ENCODE results near the gene KRT82. TPM values are rescaled to one million over a fixed set of nuclear protein-coding genes. Genes with fewer than 3 reads are reported as not detected.
A peak's percentile ranks its signal among the peaks of the same experiment; 100 is the strongest.

KRT82 gene
- total RNA-seq, 4 donors from 2014 or later = not detected

- DNase-seq = no peak
- TF ChIP-seq, protein P1, sequence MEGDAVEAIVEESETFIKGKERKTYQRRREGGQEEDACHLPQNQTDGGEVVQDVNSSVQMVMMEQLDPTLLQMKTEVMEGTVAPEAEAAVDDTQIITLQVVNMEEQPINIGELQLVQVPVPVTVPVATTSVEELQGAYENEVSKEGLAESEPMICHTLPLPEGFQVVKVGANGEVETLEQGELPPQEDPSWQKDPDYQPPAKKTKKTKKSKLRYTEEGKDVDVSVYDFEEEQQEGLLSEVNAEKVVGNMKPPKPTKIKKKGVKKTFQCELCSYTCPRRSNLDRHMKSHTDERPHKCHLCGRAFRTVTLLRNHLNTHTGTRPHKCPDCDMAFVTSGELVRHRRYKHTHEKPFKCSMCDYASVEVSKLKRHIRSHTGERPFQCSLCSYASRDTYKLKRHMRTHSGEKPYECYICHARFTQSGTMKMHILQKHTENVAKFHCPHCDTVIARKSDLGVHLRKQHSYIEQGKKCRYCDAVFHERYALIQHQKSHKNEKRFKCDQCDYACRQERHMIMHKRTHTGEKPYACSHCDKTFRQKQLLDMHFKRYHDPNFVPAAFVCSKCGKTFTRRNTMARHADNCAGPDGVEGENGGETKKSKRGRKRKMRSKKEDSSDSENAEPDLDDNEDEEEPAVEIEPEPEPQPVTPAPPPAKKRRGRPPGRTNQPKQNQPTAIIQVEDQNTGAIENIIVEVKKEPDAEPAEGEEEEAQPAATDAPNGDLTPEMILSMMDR (IDR thresholded peaks at IDR 0.05) = no peak
- TF ChIP-seq POLR2A (IDR thresholded peaks at IDR 0.05) = no peak
- peaks cover 0 to 7% (median 0%) of the 10 kb centered on the region in 4 donors for H3K27me3 ChIP-seq
- no peak overlapping the region for H3K4me3 ChIP-seq
- WGBS, 2 donors = 77 to 81% methylated on average over 6 of the region's 6 CpGs
- H3K4me1 ChIP-seq = peaks cover 3 to 24% (median 4%) of the 10 kb centered on the region in 3 donors
- no peak overlapping the region for H3K27ac ChIP-seq
- peaks cover 0 to 13% (median 0%) of the 10 kb centered on the region in 3 donors for H3K36me3 ChIP-seq
- intact Hi-C loops (cut with DNase I) = no loop called here
- no peaks in the 10 kb centered on the region for H3K9me3 ChIP-seq
Measured at GRCh38 chr12:52446367-52447045, 40.4 kb upstream of the KRT82 start.

DNA sequence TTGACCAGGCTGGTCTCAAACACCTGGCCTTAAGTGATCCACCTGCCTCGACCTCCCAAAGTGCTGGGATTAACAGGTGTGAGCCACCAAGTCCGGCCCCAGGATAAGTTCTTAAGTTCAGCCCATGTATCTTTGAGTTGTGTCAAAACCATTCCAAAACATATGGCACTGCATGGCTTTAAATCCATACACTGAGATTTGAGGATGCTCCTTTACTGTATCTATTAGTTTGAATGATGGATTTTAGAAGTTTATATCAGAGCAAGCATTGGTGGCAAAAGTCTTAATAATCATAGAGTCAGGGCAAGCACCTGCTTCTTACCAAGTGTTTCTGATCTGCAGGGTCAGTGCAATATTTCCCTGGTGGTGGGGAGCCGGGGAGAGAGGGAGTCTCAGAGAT lies 39.7 kb upstream of the KRT82 start:
- H3K4me1 ChIP-seq = peaks cover 4 to 29% (median 4%) of the 10 kb centered on the region in 3 donors
- no peak overlapping the region for H3K27ac ChIP-seq
- no peak for TF ChIP-seq POLR2A (IDR thresholded peaks at IDR 0.05)
- TF ChIP-seq, protein P1 (IDR thresholded peaks at IDR 0.05) = no peak
- H3K9me3 ChIP-seq = no peaks in the 10 kb centered on the region
- peaks cover 0 to 13% (median 0%) of the 10 kb centered on the region in 3 donors for H3K36me3 ChIP-seq
- WGBS, 2 donors = 60 to 67% methylated on average over 3 of the region's 3 CpGs
- no peak for DNase-seq
- H3K27me3 ChIP-seq = peaks cover 0 to 7% (median 0%) of the 10 kb centered on the region in 4 donors
- no peak overlapping the region for H3K4me3 ChIP-seq
- intact Hi-C loops (cut with DNase I) = no loop called here

- DNase-seq = no peak
- H3K9me3 ChIP-seq = no peaks in the 10 kb centered on the region
- WGBS, 2 donors = 56 to 62% methylated on average over 10 of the region's 10 CpGs
- peaks cover 4 to 39% (median 9%) of the 10 kb centered on the region in 3 donors for H3K4me1 ChIP-seq
- H3K27me3 ChIP-seq = peaks cover 0 to 7% (median 0%) of the 10 kb centered on the region in 4 donors
- intact Hi-C loops (cut with DNase I) = no loop called here
- TF ChIP-seq POLR2A (IDR thresholded peaks at IDR 0.05) = no peak
- TF ChIP-seq, protein P1 (IDR thresholded peaks at IDR 0.05) = no peak
- H3K4me3 ChIP-seq = no peak overlapping the region
- H3K27ac ChIP-seq = peak overlapping the region in 3 of 4 donors; percentile 30 to 69 (median 56)
- peaks cover 0 to 13% (median 0%) of the 10 kb centered on the region in 3 donors for H3K36me3 ChIP-seq
Measured at GRCh38 chr12:52444647-52445595, 38.8 kb upstream of the KRT82 start.

DNA sequence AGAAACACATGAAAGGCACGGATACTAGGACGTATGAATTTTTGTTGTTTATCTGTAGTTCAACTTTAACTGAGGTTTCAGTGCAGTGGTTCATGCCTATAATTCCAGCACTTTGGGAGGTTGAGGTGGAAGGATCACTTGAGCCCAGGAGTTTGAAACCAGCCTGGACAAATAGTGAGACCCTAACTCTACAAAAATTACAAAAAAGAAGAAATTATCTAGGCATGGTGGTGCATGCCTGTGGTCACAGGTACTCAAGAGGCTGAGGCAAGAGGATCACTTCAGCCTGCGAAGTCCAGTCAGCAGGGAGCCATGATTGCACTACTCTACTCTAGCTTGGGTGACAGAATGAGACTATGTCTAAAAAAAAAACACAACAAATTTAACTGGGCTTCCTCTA lies 37.8 kb upstream of the KRT82 start:
- Histone ChIP-seq H3K27ac (peak overlapping the region in 3 of 4 donors; percentile 30 to 69 (median 56)), H3K36me3 (peaks cover 0 to 13% (median 0%) of the 10 kb centered on the region in 3 donors), H3K9me3 (no peaks in the 10 kb centered on the region), H3K27me3 (peaks cover 0 to 7% (median 0%) of the 10 kb centered on the region in 4 donors), H3K4me1 (peaks cover 4 to 48% (median 11%) of the 10 kb centered on the region in 3 donors), H3K4me3 (no peak overlapping the region)
- intact Hi-C loops (cut with DNase I) = no loop called here
- 93 to 97% methylated on average over 3 of the region's 3 CpGs for WGBS, 2 donors
- no peak for DNase-seq
- no peak for TF ChIP-seq POLR2A (IDR thresholded peaks at IDR 0.05)
- TF ChIP-seq, protein P1 (IDR thresholded peaks at IDR 0.05) = no peak
